GM12878 (cell line): Measurements from ENCODE around the gene ZNHIT1. TPM values are rescaled to one million over a fixed set of nuclear protein-coding genes. Genes with fewer than 3 reads are reported as not detected.

ENCODE experiments used
- ATAC-seq: fragments of 200-7000 bp; cut with Tn5 transposase; 3 replicates; pipeline ENCODE4 v1.9.1; 2020; ENCODE audit warnings: mild to moderate bottlenecking, moderate library complexity
- BruUV-seq: library from RNA; stranded (reverse); fragments of 400-500 nt; replicated peaks from 2 replicates; lab custom pipeline; 2021; lab: Mats Ljungman, UMichigan
- CTCF ChIA-PET: fragments of 300-600 bp; sonication (Branson Sonifier 250); formaldehyde crosslinking; extraction: SDS; loops from one replicate; lab custom pipeline; 2021; ENCODE audit warnings: inconsistent platforms; lab: Yijun Ruan, JAX
- POLR2A ChIA-PET: fragments of 350-600 bp; formaldehyde crosslinking; extraction: SDS; loops from one replicate; lab custom pipeline; 2021; ENCODE audit warnings: inconsistent platforms; lab: Charles Lee
- RAD21 ChIA-PET: fragments of 300-600 bp; sonication (Branson Sonifier 250); formaldehyde crosslinking; loops from one replicate; lab custom pipeline; 2023; ENCODE audit warnings: antibody characterized with exemption; ENCODE audit not compliant: unreplicated experiment; lab: Charles Lee
- SMC1A ChIA-PET: fragments of 300-600 bp; sonication (Branson Sonifier 250); formaldehyde crosslinking; loops from one replicate; lab custom pipeline; 2023; ENCODE audit not compliant: unreplicated experiment, uncharacterized antibody; lab: Charles Lee
- DNase-seq: peaks from one replicate; pipeline ENCODE4 v3.0.0-alpha.2; 2011; ENCODE audit warnings: low read depth, low spot score
- FAIRE-seq: peaks from 3 replicates; lab custom pipeline; 2011; peaks lifted over from hg19 to GRCh38; lab: Jason Lieb, UNC
- H2AFZ ChIP-seq: 2 replicates; pipeline ENCODE4 v1.6.0; 2011; ENCODE audit warnings: low read depth, low read length, control low read depth; ENCODE audit not compliant: control insufficient read depth
- H3K27ac ChIP-seq: 2 replicates; pipeline ENCODE4 v1.5.1; 2011; ENCODE audit warnings: control low read depth; ENCODE audit not compliant: control insufficient read depth, insufficient read depth
- H3K27me3 ChIP-seq, 2 experiments: replicated peaks in 1 of 2; 2 replicates each; pipeline versions ENCODE4 v1.6.0 to v1.6.1; 2011; ENCODE audit warnings: low read length in 1 of 2; ENCODE audit not compliant: control insufficient read depth in 2 of 2, insufficient read depth in 2 of 2
- H3K36me3 ChIP-seq, 2 experiments: 2 replicates each; pipeline ENCODE4 v1.5.1; 2011; ENCODE audit warnings: low read length in 1 of 2; ENCODE audit not compliant: control insufficient read depth in 2 of 2, insufficient read depth in 2 of 2
- H3K4me1 ChIP-seq: 2 replicates; pipeline ENCODE4 v1.6.1; 2011; ENCODE audit warnings: mild to moderate bottlenecking, low read length, moderate library complexity, mixed read lengths; ENCODE audit not compliant: control insufficient read depth, insufficient read depth
- H3K4me2 ChIP-seq: 2 replicates; pipeline ENCODE4 v1.6.0; 2011; ENCODE audit warnings: control low read depth; ENCODE audit not compliant: control insufficient read depth, insufficient read depth
- H3K4me3 ChIP-seq: fragments of 200-600 bp; sonication (generic); 2 replicates; pipeline ENCODE4 v1.5.1; 2016
- H3K79me2 ChIP-seq: 2 replicates; pipeline ENCODE4 v1.6.0; 2011; ENCODE audit warnings: low read length; ENCODE audit not compliant: control insufficient read depth, insufficient read depth
- H3K9ac ChIP-seq: 2 replicates; pipeline ENCODE4 v1.8.0; 2011; ENCODE audit warnings: low read length, control low read depth, mixed read lengths; ENCODE audit not compliant: control insufficient read depth, insufficient read depth
- H3K9me3 ChIP-seq: replicated peaks from 3 replicates; pipeline ENCODE4 v1.5.1; 2011; ENCODE audit warnings: mild to moderate bottlenecking, low read length; ENCODE audit not compliant: control insufficient read depth, insufficient read depth
- H4K20me1 ChIP-seq: 2 replicates; pipeline ENCODE4 v1.6.0; 2011; ENCODE audit not compliant: control insufficient read depth, insufficient read depth
- BCL3 ChIP-seq: IDR thresholded peaks from 2 replicates; pipeline ENCODE4 v1.6.1; 2011; ENCODE audit warnings: borderline replicate concordance, low read depth, mild to moderate bottlenecking, moderate library complexity, low read length; ENCODE audit not compliant: insufficient read depth, poor library complexity, severe bottlenecking
- CHD2 ChIP-seq: IDR thresholded peaks from 2 replicates; pipeline ENCODE4 v1.6.1; 2011; ENCODE audit warnings: low read depth, low read length, improper control_type of control experiment, borderline replicate concordance
- ETV6 ChIP-seq, 2 experiments: fragments of 450-650 bp in 1 of 2; IDR thresholded peaks in 1 of 2; conservative IDR thresholded peaks in 1 of 2; 2 replicates each; pipeline ENCODE4 v1.6.1; 2014; ENCODE audit warnings: antibody characterized with exemption in 1 of 2, borderline replicate concordance in 1 of 2, low read depth in 1 of 2, mild to moderate bottlenecking in 1 of 2, moderate library complexity in 1 of 2
- FOXM1 ChIP-seq: IDR thresholded peaks from 2 replicates; pipeline ENCODE4 v1.6.1; 2012; ENCODE audit warnings: low read depth, mild to moderate bottlenecking, inconsistent platforms, low read length, moderate library complexity
- HCFC1 ChIP-seq: fragments of 150-350 bp; IDR thresholded peaks from 2 replicates; pipeline ENCODE4 v1.6.1; 2014; ENCODE audit warnings: low read length
- KAT2A ChIP-seq: conservative IDR thresholded peaks from 2 replicates; pipeline ENCODE4 v1.6.1; 2011; ENCODE audit warnings: low read depth, low read length; ENCODE audit not compliant: control insufficient read depth
- MEF2B ChIP-seq: fragments of 450-650 bp; IDR thresholded peaks from 2 replicates; pipeline ENCODE4 v1.6.1; 2018; ENCODE audit warnings: mild to moderate bottlenecking, moderate library complexity; ENCODE audit not compliant: partially characterized antibody, poor library complexity, severe bottlenecking
- PAX8 ChIP-seq: fragments of 450-650 bp; IDR thresholded peaks from 2 replicates; pipeline ENCODE4 v1.6.1; 2017; ENCODE audit warnings: mild to moderate bottlenecking, moderate library complexity
- PBX3 ChIP-seq: IDR thresholded peaks from 2 replicates; pipeline ENCODE4 v1.6.1; 2011; ENCODE audit warnings: mild to moderate bottlenecking, low read depth, low read length, moderate library complexity; ENCODE audit not compliant: insufficient replicate concordance
- SIN3A ChIP-seq: IDR thresholded peaks from 2 replicates; pipeline ENCODE4 v1.6.1; 2012; ENCODE audit warnings: low read depth, low read length, improper control_type of control experiment
- SIX5 ChIP-seq: IDR thresholded peaks from 2 replicates; pipeline ENCODE4 v1.6.1; 2011; ENCODE audit warnings: mild to moderate bottlenecking, low read depth, low read length, moderate library complexity; ENCODE audit not compliant: severe bottlenecking
- WRNIP1 ChIP-seq: IDR thresholded peaks from 2 replicates; pipeline ENCODE4 v1.6.1; 2011; ENCODE audit warnings: low read depth, low read length, improper control_type of control experiment, borderline replicate concordance
- ZBTB4 ChIP-seq: fragments of 450-650 bp; formaldehyde crosslinking; IDR thresholded peaks from 2 replicates; pipeline ENCODE4 v1.4.0; 2022; ENCODE audit warnings: mild to moderate bottlenecking, moderate library complexity
- ZZZ3 ChIP-seq: IDR thresholded peaks from 2 replicates; pipeline ENCODE4 v1.6.1; 2011; ENCODE audit warnings: low read depth; ENCODE audit not compliant: control insufficient read depth, insufficient read length
- WGBS: methylation state at CpG from one replicate; pipeline ENCODE4 v1.1.6; 2016; ENCODE audit warnings: low lambda C conversion rate; ENCODE audit not compliant: insufficient replicate concordance, insufficient coverage; ENCODE audit errors: missing lambda C conversion rate; 5-methylcytosine and 5-hydroxymethylcytosine counted together
- in situ Hi-C: fragments of 300-500 bp; cut with MboI; formaldehyde crosslinking; loops from 9 replicates; pipeline ENCODE4 v1.14.3; 2018; ENCODE audit warnings: mixed read lengths
- intact Hi-C: fragments of 100-400 bp; cut with micrococcal nuclease; formaldehyde crosslinking; loops from one replicate; pipeline ENCODE4 v1.14.2; 2022; ENCODE audit not compliant: unreplicated experiment
- polyA plus RNA-seq, 11 experiments: library from polyadenylated mRNA; depleted of rRNA in 4 of 11; unstranded in 6 of 11; stranded (reverse) in 5 of 11; fragments of >200 nt; fragmentation: Nextera tagmentation in 4 of 11; fragmentation: Illumina TruSeq in 1 of 11; extraction: Ambion mirVana in 4 of 11; extraction: Trizol in 1 of 11; gene quantifications; 1 replicate in 1 of 11; 2 replicates in 10 of 11; pipeline versions ENCODE4 v1.2.1 to v1.2.3, GENCODE V29; 2011 to 2016; ENCODE audit warnings: inconsistent platforms in 2 of 11, missing spikeins in 2 of 11, low read depth in 1 of 11
- total RNA-seq, 4 experiments: library from RNA; depleted of rRNA in 3 of 4; stranded (reverse); fragments of >200 nt in 3 of 4; fragmentation: Illumina TruSeq in 1 of 4; extraction: Trizol in 1 of 4; gene quantifications; 2 replicates each; pipeline versions ENCODE4 v1.2.1 to v1.2.3, GENCODE V29; 2013 to 2021

The ZNHIT1 gene
- total and polyA plus RNA-seq, 10 of the 15 experiments (the other 5 are each of a cell fraction or from before 2014, with no cell fraction given), result 3.8 to 79.2 (median 44.5) TPM

- no peak overlapping the region for H3K4me3 ChIP-seq
- BruUV-seq, result no TSS peak
- no peaks in the 10 kb centered on the region for H3K9me3 ChIP-seq
- TF ChIP-seq SIX5 (no peak), ZZZ3 (no peak), ETV6 (conservative IDR thresholded peaks at IDR 0.05 in 1 of 2, IDR thresholded peaks at IDR 0.05 in 1 of 2; ENCODE audit: borderline replicate concordance in 1 of 2, low read depth in 1 of 2) (no peak), PBX3 (no peak), KAT2A (no peak), HCFC1 (no peak), BCL3 (no peak), SIN3A (no peak), CHD2 (no peak), MEF2B (no peak), PAX8 (no peak), WRNIP1 (no peak), ZBTB4 (CRISPR knock-in tag) (no peak), FOXM1 (no peak)
- H2AFZ ChIP-seq, result no peak overlapping the region
- H4K20me1 ChIP-seq, result no peaks in the 10 kb centered on the region
- no peak overlapping the region for H3K9ac ChIP-seq
- ChIA-PET CTCF (interaction anchor here (1.3 kb wide), 1 partner anchor 41 kb away, joined by 6 read pairs; no protein-coding TSS in a partner anchor), RAD21 (no interaction called here), SMC1A (interaction anchor here (1.5 kb wide), 1 partner anchor 41 kb away, joined by 4 read pairs; no protein-coding TSS in a partner anchor), POLR2A (no interaction called here)
- ATAC-seq (no peak), FAIRE-seq (no peak), DNase-seq (no peak)
- intact Hi-C loops, result no loop called here
- H3K27ac ChIP-seq, result no peak overlapping the region
- H3K36me3 ChIP-seq, result no peaks in the 10 kb centered on the region
- no peaks in the 10 kb centered on the region for H3K4me1 ChIP-seq
- H3K27me3 ChIP-seq, result peaks cover 0 to 2% of the 10 kb centered on the region in 2 experiments; a peak in 2 of 4 replicates
- no peaks in the 10 kb centered on the region for H3K79me2 ChIP-seq
- in situ Hi-C loops, result no loop called here
- WGBS, result 51% methylated on average over 5 of the region's 5 CpGs
- no peak overlapping the region for H3K4me2 ChIP-seq
Observed at GRCh38 chr7:101185258-101185839, 32.6 kb upstream of the ZNHIT1 start.
